Kidney epithelial cell (primary cell): ENCODE data around the gene JARID2. TPM values are rescaled to one million over a fixed set of nuclear protein-coding genes. Genes with fewer than 3 reads are reported as not detected.
"Not testable (repeated sequence)": the region's sequence is repeated elsewhere in the genome, so short reads cannot be mapped to it uniquely, and the experiment has no call there.

Source experiments
- DNase-seq: peaks from one replicate; pipeline ENCODE4 v3.0.0-alpha.2; 2010; ENCODE audit warnings: low read depth
- H3K27me3 ChIP-seq: 2 replicates; pipeline ENCODE4 v1.6.0; 2011; ENCODE audit warnings: low read length; ENCODE audit not compliant: control insufficient read depth, insufficient read depth
- H3K36me3 ChIP-seq: 2 replicates; pipeline ENCODE4 v1.5.1; 2011; ENCODE audit warnings: low read length; ENCODE audit not compliant: control insufficient read depth, insufficient read depth
- H3K4me3 ChIP-seq: 2 replicates; pipeline ENCODE4 v1.5.1; 2011; ENCODE audit warnings: low read depth, mild to moderate bottlenecking, control low read depth, low read length
- CTCF ChIP-seq: IDR thresholded peaks from 2 replicates; pipeline ENCODE4 v1.5.1; 2011; ENCODE audit warnings: mild to moderate bottlenecking, moderate library complexity, low read length, control low read depth, inconsistent platforms; ENCODE audit not compliant: insufficient read depth, poor library complexity, severe bottlenecking
- total RNA-seq: library from RNA; depleted of rRNA; stranded (reverse); fragments of >200 nt; gene quantifications from 2 replicates; pipeline ENCODE4 v1.2.3, GENCODE V29; 2015

The JARID2 gene
- total RNA-seq, 1 donor from 2014 or later: 15.2 TPM

GRCh38 chr6:15285682-15286294 lies 39.9 kb downstream of the JARID2 start:
- no peaks in the 10 kb centered on the region for H3K27me3 ChIP-seq

DNA sequence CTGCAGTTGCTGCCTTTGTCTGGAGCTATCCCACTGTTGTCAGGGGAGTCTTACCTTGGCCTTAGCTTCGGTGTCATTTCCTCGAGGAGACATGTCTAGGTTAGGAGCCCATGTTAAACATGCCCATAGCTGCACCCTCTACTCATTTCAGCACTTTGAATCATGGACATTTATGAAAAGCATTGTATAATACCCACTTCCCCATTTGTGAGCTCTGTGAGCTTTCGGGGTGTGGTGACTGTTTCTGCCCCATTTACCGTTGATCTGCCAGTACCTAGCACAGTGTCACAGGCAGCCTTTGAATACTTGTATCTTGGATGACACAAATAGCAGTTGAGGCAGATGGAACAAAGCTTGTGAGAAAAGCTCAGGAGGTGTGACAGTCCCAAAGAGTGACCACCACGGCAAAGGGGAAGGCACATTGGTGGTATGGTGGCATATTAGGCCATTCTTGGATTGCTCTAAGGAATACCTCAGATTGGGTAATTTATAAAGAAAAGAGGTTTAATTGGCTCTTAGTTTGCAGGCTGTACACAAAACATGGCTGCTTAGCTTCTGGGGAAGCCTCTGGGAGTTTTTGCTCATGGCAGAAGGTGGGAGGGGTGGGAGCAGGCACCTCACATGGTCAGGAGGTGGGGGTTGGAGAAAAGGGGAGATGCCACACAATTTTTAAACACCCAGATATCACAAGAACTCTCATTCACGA lies 42.0 kb downstream of the JARID2 start:
- TF ChIP-seq CTCF: no peak
- Histone ChIP-seq H3K4me3 (no peak overlapping the region), H3K27me3 (no peaks in the 10 kb centered on the region), H3K36me3 (no peaks in the 10 kb centered on the region)
- no peak for DNase-seq

More at GRCh38 chr6:15285682-15286294, 39.9 kb downstream of the JARID2 start:
- DNase-seq: no peak
- TF ChIP-seq CTCF: peak; percentile 12
- Histone ChIP-seq H3K36me3 (no peaks in the 10 kb centered on the region), H3K4me3 (no peak overlapping the region)

DNA sequence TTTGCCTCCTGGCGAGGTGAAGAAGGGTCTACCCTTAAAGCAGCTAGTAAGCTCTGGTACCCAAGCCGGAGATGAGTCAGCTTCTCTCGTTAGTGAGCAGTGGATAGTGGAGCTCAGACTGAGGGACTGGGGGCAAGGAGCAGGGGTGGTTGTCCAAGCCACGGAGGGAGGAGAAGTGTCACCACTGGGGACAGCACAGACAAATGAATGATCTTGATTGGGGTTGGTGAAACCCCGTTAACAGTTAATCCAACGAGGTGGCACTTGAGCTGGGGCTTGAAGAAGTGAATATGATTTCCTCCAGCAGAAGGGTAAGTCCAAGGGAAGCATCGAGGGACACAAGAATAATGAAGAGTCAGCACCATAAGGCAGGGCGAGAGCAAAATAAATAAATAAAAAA lies 43.0 kb downstream of the JARID2 start:
- Histone ChIP-seq H3K36me3 (no peaks in the 10 kb centered on the region), H3K27me3 (no peaks in the 10 kb centered on the region), H3K4me3 (no peak overlapping the region)
- TF ChIP-seq CTCF: no peak
- no peak for DNase-seq

DNA sequence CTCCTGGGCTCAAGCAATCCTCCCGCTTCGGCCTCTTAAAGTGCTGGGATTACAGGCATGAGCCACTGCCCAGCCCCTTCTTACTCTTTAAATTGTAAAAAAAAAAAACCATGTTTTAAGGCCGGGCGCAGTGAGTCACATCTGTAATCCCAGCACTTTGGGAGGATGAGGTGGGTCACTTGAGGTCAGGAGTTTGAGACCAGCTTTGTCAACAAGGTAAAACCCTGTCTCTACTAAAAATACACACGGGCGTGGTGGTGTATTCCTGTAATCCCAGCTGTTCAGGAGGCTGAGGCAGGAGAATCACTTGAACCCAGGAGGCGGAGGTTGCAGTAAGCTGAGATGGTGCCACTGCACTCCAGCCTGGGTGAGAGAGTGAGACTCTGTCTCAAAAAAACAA lies 43.6 kb downstream of the JARID2 start:
- not testable (repeated sequence) for H3K36me3 ChIP-seq, H3K4me3 ChIP-seq, H3K27me3 ChIP-seq, DNase-seq

- no peaks in the 10 kb centered on the region for H3K36me3 ChIP-seq
- no peak for TF ChIP-seq CTCF
- DNase-seq: no peak
- no peak overlapping the region for H3K4me3 ChIP-seq
- no peaks in the 10 kb centered on the region for H3K27me3 ChIP-seq
Measured at GRCh38 chr6:15290067-15290680, 44.3 kb downstream of the JARID2 start.

DNA sequence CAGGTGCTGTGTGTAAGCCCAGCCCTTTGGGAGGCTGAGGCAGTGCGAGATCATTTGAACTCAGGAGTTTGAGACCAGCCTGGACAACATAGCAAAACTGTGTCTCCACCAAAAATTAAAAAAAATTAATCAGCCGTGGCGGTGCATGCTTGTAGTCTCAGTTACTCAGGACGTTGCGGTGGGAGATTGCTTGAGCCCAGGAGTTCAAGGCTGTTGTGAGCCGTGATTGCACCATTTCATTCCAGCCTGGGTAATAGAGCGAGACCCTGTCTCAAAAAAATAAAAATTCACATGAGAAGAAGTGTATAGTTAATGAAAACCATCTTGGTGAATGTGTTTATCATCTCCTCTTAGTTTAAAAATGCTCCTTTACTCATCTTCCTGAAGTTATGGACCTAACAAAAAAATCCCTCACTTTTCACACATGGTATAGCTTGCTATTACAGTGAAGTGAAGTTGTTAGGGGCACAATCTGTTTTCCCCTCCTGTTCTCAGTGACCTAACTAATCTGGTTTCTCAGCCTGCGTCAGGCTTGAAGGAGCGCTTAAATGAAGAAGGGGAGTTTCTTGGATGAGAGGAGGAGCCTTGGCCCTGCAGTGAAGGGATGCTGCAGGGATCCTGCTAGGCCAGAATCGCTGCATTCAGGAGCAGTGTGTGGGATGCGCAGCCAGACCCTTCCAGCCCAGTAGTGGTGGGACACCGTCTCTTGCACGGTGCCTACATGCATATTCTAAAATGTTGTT lies 45.3 kb downstream of the JARID2 start:
- no peak for TF ChIP-seq CTCF
- Histone ChIP-seq H3K27me3 (no peaks in the 10 kb centered on the region), H3K36me3 (no peaks in the 10 kb centered on the region), H3K4me3 (no peak overlapping the region)
- DNase-seq: peak; percentile 29
